SJSA1 (cell line): ENCODE data around the gene MICU1. TPM values are rescaled to one million over a fixed set of nuclear protein-coding genes. Genes with fewer than 3 reads are reported as not detected.
"Not testable (repeated sequence)": the region's sequence is repeated elsewhere in the genome, so short reads cannot be mapped to it uniquely, and the experiment has no call there.

Experiments
- DNase-seq, 2 experiments: peaks; one replicate each; pipeline ENCODE4 v3.0.0-alpha.2; 2015 to 2020; ENCODE audit warnings: low spot score in 2 of 2, low read depth in 1 of 2
- H3K27ac ChIP-seq: fragments of 250-450 bp; sonication (Bioruptor Pico); 2 replicates; pipeline ENCODE4 v1.5.1; 2020; ENCODE audit warnings: mild to moderate bottlenecking, moderate library complexity
- H3K27me3 ChIP-seq: fragments of 250-450 bp; sonication (Bioruptor Pico); replicated peaks from 2 replicates; pipeline ENCODE4 v1.5.1; 2020; ENCODE audit warnings: mild to moderate bottlenecking, moderate library complexity
- H3K36me3 ChIP-seq: fragments of 250-450 bp; sonication (Bioruptor Pico); 2 replicates; pipeline ENCODE4 v1.5.1; 2020; ENCODE audit warnings: mild to moderate bottlenecking
- H3K4me1 ChIP-seq: fragments of 250-450 bp; sonication (Bioruptor Pico); replicated peaks from 2 replicates; pipeline ENCODE4 v1.6.1; 2021; ENCODE audit warnings: mild to moderate bottlenecking
- H3K4me3 ChIP-seq: fragments of 250-450 bp; sonication (Bioruptor Pico); 2 replicates; pipeline ENCODE4 v1.5.1; 2020; ENCODE audit warnings: mild to moderate bottlenecking
- H3K9me3 ChIP-seq: fragments of 250-450 bp; sonication (Bioruptor Pico); replicated peaks from 2 replicates; pipeline ENCODE4 v1.5.1; 2020; ENCODE audit warnings: mild to moderate bottlenecking
- total RNA-seq: library from RNA; depleted of rRNA; stranded (reverse); fragments of >200 nt; shearing (Covaris generic); gene quantifications from 2 replicates; pipeline ENCODE4 v1.2.3, GENCODE V29; 2014

The MICU1 gene
- total RNA-seq, 1 experiment from 2014 or later, result 57.1 TPM

- Histone ChIP-seq H3K9me3 (no peaks in the 10 kb centered on the region), H3K27ac (no peak overlapping the region), H3K27me3 (no peaks in the 10 kb centered on the region), H3K4me3 (no peak overlapping the region), H3K36me3 (no peaks in the 10 kb centered on the region), H3K4me1 (no peaks in the 10 kb centered on the region)
- no peak for DNase-seq
Measured at GRCh38 chr10:72389716-72390115, 236.2 kb downstream of the MICU1 start.

GRCh38 chr10:72389014-72389413, 236.9 kb downstream of the MICU1 start:
- Histone ChIP-seq H3K4me3 (no peak overlapping the region), H3K4me1 (no peaks in the 10 kb centered on the region), H3K27ac (no peak overlapping the region), H3K9me3 (no peaks in the 10 kb centered on the region), H3K27me3 (no peaks in the 10 kb centered on the region), H3K36me3 (no peaks in the 10 kb centered on the region)
- no peak for DNase-seq

- H3K27me3 ChIP-seq, result no peaks in the 10 kb centered on the region
- no peak for DNase-seq
- no peak overlapping the region for H3K4me3 ChIP-seq
- no peaks in the 10 kb centered on the region for H3K4me1 ChIP-seq
- H3K27ac ChIP-seq, result no peak overlapping the region
- H3K36me3 ChIP-seq, result no peaks in the 10 kb centered on the region
- H3K9me3 ChIP-seq, result no peaks in the 10 kb centered on the region
Measured at GRCh38 chr10:72388062-72388461, 237.8 kb downstream of the MICU1 start.

- no peak for DNase-seq
- H3K27ac ChIP-seq, result no peak overlapping the region
- no peaks in the 10 kb centered on the region for H3K27me3 ChIP-seq
Measured at GRCh38 chr10:72386916-72387586, 238.8 kb downstream of the MICU1 start.

GRCh38 chr10:72385724-72386123, 240.2 kb downstream of the MICU1 start:
- no peak for DNase-seq
- Histone ChIP-seq H3K9me3 (no peaks in the 10 kb centered on the region), H3K4me3 (no peak overlapping the region), H3K27ac (no peak overlapping the region), H3K36me3 (no peaks in the 10 kb centered on the region), H3K27me3 (no peaks in the 10 kb centered on the region), H3K4me1 (no peaks in the 10 kb centered on the region)

More at GRCh38 chr10:72386916-72387586, 238.8 kb downstream of the MICU1 start:
- no peaks in the 10 kb centered on the region for H3K4me1 ChIP-seq
- H3K36me3 ChIP-seq, result no peaks in the 10 kb centered on the region
- no peaks in the 10 kb centered on the region for H3K9me3 ChIP-seq
- H3K4me3 ChIP-seq, result no peak overlapping the region

- DNase-seq, H3K27me3 ChIP-seq, H3K9me3 ChIP-seq, H3K4me3 ChIP-seq, H3K27ac ChIP-seq, H3K36me3 ChIP-seq, H3K4me1 ChIP-seq: not testable (repeated sequence)
Measured at GRCh38 chr10:72384982-72385381, 240.9 kb downstream of the MICU1 start.

- Histone ChIP-seq H3K36me3 (0 out of 2 replicates have a peak, but pooled peaks cover 2% of the 10 kb centered on the region), H3K27me3 (no peaks in the 10 kb centered on the region), H3K9me3 (no peaks in the 10 kb centered on the region), H3K4me3 (no peak overlapping the region), H3K27ac (no peak overlapping the region), H3K4me1 (no peaks in the 10 kb centered on the region)
- no peak for DNase-seq
Measured at GRCh38 chr10:72379776-72380175, 246.1 kb downstream of the MICU1 start.

GRCh38 chr10:72379062-72379461, 246.8 kb downstream of the MICU1 start:
- Histone ChIP-seq H3K4me1 (no peaks in the 10 kb centered on the region), H3K27ac (no peak overlapping the region), H3K27me3 (no peaks in the 10 kb centered on the region), H3K36me3 (0 out of 2 replicates have a peak, but pooled peaks cover 2% of the 10 kb centered on the region), H3K9me3 (no peaks in the 10 kb centered on the region), H3K4me3 (no peak overlapping the region)
- no peak for DNase-seq

GRCh38 chr10:72375585-72375984, 250.3 kb downstream of the MICU1 start:
- no peak overlapping the region for H3K4me3 ChIP-seq

GRCh38 chr10:72375173-72375572, 250.7 kb downstream of the MICU1 start:
- Histone ChIP-seq H3K9me3 (no peaks in the 10 kb centered on the region), H3K27me3 (no peaks in the 10 kb centered on the region), H3K27ac (no peak overlapping the region), H3K4me1 (no peaks in the 10 kb centered on the region), H3K36me3 (peaks cover 2% of the 10 kb centered on the region; the same call in 1 of the 2 replicates), H3K4me3 (no peak overlapping the region)
- DNase-seq, result no peak

More at GRCh38 chr10:72375585-72375984, 250.3 kb downstream of the MICU1 start:
- Histone ChIP-seq H3K4me1 (no peaks in the 10 kb centered on the region), H3K27me3 (no peaks in the 10 kb centered on the region), H3K9me3 (no peaks in the 10 kb centered on the region), H3K36me3 (0 out of 2 replicates have a peak, but pooled peaks cover 2% of the 10 kb centered on the region), H3K27ac (no peak overlapping the region)
- no peak for DNase-seq

GRCh38 chr10:72370201-72370722, 255.6 kb downstream of the MICU1 start:
- Histone ChIP-seq H3K4me3 (no peak overlapping the region), H3K36me3 (peaks cover 16% of the 10 kb centered on the region), H3K27ac (no peak overlapping the region), H3K4me1 (no peaks in the 10 kb centered on the region), H3K9me3 (no peaks in the 10 kb centered on the region), H3K27me3 (no peaks in the 10 kb centered on the region)
- DNase-seq, result no peak

GRCh38 chr10:72367301-72367960, 258.4 kb downstream of the MICU1 start:
- Histone ChIP-seq H3K4me1 (peaks cover 19% of the 10 kb centered on the region), H3K27me3 (no peaks in the 10 kb centered on the region), H3K27ac (no peak overlapping the region), H3K4me3 (no peak overlapping the region), H3K36me3 (peaks cover 19% of the 10 kb centered on the region), H3K9me3 (no peaks in the 10 kb centered on the region)
- no peak for DNase-seq

GRCh38 chr10:72365106-72365895, 260.6 kb downstream of the MICU1 start:
- H3K36me3 ChIP-seq, result peaks cover 19% of the 10 kb centered on the region
- DNase-seq, result no peak
- H3K27ac ChIP-seq, result no peak overlapping the region
- H3K4me1 ChIP-seq, result peaks cover 19% of the 10 kb centered on the region
- H3K27me3 ChIP-seq, result no peaks in the 10 kb centered on the region
- H3K9me3 ChIP-seq, result no peaks in the 10 kb centered on the region
- no peak overlapping the region for H3K4me3 ChIP-seq
